ENCODE data around the gene ZNF415.
"Not testable (repeated sequence)": the region's sequence is repeated elsewhere in the genome, so short reads cannot be mapped to it uniquely, and the experiment has no call there.

Gene ZNF415

DNA sequence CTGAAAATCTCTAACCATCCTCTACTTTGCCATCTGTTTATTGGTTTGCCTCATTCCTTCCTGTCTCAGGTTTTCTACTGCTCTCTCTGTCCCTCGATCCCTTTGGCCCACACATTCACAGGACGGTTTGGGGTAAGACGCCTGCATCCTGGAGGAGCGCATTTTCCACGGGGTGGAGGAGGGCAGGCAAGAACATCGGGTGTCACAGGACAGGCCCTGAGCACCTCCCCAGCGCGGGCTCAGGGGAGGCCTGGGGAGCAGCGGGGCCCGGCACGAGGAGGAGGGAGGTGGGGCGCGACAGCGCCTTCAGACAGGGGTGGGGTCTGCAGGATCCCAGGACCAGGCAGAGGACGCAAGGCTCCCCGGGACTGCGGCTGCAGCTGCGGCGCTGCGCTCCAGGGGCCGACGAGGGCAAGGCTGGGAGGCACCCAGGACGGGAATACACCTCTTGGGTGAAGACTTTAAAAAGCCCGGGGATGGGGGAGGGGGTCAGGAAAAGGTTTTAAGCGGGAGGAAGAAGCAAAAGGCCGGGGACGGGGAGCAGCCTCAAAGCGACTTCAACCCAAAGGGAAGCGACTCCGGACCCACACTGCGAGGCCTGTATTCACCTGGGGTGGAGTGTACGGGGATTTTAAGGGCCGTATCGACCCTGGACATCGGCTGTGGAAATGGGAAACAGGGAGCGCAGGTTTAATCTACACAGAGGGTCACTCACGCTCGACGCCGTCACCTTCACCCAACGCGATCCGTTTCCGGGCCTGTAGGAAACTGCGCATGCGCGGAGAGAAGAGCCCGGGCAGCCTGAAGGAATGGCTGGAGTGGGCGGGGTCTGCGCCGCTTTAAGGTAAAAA is at the start of gene ZNF415:
Gene ZNF415, minus strand, starts transcription at position 770 of the 851 bp plus-strand sequence. CDS start 10,234 bp downstream, outside the sequence.
- DNase-seq: no peak

DNA sequence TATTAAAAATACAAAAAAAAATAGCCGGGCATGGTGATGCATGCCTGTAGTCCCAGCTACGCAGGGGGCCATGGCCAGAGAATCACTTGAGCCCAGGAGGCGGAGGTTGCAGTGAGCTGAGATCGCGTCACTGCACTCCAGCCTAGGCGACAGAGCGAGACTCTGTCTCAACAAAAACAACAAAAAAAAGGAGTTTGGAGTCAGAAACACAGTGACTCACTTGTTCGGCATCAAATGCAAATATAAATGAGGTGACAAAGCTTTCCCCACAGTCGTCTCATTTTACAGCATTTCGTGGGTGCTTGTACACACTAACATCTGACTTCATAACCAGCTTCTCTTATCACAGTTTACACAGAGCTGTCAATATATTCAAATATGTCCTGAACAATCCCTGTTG is 49.5 kb upstream of the ZNF415 start:
- DNase-seq: no peak

DNA sequence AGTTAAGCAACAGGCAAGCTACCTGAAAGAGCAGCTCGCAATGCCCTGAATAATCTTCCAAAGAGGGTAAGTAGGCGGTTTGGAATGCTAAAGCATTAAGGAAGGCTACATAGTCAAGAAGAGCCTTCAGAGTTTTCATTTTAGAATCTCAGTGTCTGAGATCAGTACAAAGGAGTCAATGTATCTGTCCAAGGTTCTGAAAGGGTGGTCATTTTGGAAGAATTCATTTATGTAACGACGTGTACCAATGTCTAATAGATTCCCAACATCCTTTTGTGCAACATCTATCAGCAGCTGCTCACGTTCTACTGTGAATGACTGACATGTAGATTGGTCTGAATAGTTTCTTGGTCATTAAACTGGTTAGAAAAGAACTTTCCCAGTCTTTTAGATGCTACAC is 45.3 kb upstream of the ZNF415 start:
- no peak for DNase-seq

DNA sequence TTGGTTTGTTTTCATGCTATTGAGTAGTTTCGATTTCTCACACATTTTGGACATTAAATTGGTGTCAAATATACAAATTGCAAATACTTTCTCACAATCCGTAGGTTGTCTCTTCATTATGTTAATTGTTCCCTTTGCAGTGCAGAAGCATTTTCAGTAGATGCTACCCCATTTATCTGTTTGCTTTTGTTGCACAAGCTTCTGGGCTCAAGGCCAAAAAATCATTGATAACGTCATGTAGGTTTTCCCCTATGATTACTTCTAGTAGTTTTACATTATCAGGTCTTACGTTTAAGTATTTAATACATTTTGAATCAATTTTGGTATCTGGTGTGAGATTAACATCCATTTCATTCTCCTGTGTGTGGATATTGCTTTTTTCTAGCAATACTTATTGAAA is 40.2 kb upstream of the ZNF415 start:
- no peak for DNase-seq

DNA sequence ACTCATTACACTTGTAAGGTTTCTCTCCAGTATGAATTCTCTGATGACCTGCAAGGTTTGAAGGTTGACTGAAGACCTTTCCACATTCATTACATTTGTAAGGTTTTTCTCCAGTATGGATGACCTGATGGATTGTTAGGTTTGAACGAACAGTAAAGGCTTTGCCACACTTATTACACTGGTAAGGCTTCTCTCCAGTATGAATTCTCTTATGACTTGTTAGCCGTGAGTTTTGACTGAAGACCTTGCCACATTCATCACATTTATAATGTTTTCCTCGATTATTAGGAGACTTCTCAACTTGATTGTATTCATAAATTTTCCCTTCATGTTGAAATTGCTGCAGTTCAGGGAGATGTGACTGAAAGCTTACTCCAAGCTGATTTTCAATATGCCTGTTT is 33.0 kb upstream of the ZNF415 start:
- no peak for DNase-seq

DNA sequence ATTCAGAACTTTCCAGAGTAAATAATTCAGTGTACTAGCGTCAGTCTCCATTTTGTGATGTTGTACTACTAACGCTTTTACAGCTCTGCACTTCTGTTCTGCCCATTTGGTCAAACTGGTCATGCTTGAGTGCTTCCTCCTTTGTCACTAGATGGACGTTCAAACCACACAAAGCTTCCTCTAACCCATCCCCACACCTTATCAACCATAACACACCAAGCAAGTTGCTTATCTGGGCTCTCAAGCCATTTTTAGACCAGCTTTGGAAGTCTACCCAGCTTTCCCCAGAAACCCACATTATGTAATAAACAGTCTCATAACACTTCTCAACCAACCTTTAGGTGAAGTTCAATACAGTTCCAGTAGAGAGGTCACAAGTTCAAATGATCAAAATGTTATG is 28.4 kb upstream of the ZNF415 start:
- DNase-seq: no peak

DNA sequence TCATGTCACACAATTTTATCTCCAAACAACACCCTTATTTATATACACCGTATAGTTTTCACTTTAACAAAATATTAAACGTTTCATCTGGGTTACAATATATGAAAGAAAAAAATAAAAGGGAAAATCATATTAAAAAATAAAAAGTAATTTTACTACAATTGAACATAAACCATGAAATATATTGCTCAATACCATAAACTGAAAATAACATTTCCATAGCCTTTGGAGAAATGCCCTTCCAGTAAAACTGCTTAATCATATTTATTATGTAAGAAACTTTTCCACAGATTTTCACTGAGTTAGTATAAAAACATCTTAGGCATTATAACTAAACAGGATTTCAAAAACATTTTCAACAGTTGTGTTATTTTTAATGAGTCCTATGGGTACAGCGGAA is 27.6 kb upstream of the ZNF415 start:
- DNase-seq: no peak

DNA sequence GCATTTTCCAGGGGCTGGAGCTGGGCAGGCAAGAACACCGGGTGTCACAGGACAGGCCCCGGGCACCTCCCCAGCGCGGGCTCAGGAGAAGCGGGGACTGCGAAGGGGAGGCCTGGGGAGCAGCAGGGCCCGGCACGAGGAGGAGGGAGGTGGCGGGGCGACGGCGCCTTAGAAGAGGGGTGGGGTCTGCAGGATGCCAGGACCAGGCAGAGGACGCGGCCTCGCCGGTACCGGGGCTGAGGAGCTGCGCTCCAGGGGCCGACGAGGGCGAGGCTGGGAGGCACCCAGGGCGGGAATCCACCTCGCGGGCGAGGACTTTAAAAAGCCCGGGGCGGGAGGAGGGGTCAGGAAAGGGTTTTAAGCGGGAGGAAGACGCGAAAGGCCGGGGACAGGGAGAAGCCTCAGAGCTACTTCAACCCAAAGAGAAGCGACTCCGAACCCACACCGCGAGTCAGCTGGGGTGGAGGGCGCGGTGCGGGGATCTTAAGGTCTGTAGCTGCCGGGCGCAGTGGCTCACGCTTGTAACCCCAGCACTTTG is 25.5 kb upstream of the ZNF415 start:
- no peak for DNase-seq

DNA sequence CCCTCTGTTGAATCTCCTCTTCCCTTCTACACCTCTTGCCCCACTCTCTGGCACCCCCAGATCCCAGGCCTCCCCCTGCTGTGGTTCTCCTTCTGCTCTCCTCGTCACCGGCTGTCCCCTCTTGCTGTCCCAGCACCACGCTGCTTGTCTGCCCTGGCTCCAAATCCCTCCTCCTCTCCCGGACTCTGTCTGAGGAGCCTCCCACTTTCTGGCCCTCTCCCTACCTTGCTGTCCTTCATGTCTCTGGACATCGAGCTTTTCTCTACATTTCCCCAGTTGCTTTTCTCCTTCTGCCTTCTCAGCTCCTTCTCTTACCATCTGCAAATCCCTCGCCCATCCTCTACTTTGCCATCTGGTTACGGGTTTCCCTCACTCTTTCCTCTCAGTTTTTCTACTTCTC is 24.9 kb upstream of the ZNF415 start:
- no peak for DNase-seq

DNA sequence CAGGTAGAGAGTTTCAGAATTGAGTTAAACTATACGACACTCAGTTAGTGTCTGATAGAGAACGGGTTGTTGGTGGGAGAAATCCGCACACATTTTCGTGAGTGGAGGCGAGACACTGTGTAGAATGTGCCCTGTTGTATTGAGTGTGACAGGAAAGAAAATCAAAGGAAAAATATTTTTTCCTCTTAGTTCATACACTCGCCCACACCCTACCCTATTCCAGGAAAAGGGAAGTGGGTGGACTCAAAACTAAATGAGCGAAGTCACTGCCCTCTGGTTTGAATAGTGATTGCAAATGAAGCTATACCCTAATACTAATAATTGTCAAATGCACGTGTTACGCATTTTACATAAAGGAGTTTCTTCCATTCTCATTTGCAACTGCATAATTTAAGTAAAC is 24.1 kb upstream of the ZNF415 start:
- DNase-seq: no peak

DNA sequence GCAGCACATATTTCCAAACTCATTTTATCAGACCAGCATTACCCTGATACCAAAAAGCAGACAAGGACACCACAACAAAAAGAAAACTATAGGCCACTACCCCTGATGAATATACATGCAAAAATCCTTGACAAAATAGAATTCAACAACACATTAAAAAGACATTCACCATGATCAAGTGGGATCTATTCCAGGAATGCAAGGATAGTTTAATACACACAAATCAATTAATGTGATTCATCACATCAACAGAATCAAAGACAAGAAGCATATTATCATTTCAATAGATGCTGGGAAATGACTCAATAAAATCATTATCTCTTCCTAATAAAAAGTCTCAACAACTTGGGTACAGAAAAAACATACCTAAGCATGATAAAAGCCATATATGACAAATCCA is 14.9 kb upstream of the ZNF415 start:
- no peak for DNase-seq

DNA sequence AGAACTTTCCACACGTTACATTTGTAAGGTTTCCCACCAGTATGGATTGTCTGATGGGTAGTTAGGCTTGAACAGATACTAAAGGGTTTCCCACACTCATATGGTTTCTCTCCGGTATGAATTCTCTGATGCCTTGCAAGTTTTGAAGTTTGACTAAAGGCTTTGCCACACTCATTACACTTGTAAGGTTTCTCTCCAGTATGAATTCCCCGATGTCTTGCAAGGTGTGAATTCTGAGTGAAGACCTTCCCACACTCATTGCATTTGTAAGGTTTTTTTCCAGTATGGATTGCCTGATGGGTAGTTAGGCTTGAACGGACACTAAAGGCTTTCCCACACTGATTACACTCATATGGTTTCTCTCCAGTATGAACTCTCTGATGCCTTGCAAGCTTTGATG is 7.6 kb upstream of the ZNF415 start:
- no peak for DNase-seq

DNA sequence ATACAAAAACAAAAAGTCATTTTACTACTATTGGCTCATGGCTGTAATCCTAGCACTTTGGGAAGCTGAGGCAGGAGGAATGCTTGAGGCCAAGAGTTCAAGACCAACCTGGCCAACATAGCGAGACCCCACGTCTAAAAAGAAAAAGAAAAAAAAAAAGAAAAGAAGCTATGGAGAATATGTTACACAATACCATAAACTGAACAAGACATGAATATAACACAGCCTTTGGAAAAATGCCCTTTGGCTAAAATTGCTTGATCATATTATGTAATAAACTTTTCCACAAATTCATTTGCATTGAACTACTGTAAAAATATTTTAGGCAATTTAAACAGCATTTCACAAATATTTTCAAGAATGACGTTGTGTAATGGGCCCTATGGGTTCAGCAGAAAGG is 3.7 kb upstream of the ZNF415 start:
- no peak for DNase-seq

DNA sequence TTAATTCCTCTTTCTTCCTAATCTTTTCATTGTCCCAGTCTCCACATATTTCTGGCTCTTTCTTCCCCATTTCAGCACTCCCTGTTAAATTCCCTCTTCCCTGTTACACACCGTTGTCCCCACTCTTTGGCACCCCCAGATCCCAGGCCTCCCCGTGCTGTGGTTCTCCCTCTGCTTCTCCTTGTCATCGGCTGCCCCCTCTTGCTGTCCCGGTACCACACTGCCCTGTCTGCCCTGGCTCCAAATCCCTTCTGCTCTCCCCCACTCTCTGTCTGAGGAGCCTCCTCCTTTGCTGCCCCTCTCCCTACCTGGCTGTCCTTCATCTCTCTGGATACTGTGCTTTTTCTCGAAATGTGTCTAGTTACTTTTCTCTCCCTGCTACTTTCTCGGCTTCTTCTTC is 983 bp downstream of the ZNF415 start:
- DNase-seq: no peak

DNA sequence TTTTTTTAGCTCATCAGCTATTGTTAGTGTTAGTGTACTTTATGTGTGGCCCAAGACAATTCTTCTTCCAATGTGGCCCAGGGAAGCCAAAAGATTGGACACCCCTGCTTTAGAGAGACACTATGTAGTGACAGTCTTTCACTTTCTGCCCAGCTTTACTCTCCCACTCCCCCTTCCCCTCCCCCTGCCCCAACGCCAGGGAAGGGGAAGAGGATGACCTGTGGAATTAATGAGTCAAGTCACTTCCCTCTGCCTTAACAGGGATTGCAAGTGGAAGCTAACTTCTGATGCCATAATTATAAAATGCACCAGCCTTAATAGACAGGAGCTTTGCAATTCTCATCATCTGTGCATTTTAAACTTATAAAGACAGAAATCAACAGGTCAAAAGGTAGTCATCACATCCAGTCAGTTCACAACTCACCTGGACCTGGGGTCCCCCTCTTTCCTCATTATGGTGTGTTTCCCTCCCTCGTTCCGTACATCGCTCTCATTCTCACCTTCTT is 1.6 kb downstream of the ZNF415 start:
- DNase-seq: no peak

DNA sequence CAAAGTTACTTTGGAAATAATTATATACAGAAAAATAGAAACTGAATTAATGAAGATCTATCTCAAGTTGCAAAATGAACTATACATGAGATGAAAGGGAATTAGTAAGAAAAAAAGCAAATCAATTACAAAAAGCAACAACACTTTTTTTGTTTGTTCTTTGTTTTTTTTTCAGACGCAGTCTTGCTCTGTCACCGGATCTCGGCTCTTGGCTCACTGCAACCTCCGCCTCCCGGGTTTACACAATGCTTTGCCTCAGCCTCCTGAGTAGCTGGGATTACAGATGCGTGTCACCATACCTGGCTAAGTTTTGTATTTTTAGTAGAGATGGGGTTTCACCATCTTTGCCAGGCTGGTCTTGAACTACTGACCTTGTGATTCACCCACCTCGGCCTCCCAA is 2.2 kb downstream of the ZNF415 start:
- no peak for DNase-seq

DNA sequence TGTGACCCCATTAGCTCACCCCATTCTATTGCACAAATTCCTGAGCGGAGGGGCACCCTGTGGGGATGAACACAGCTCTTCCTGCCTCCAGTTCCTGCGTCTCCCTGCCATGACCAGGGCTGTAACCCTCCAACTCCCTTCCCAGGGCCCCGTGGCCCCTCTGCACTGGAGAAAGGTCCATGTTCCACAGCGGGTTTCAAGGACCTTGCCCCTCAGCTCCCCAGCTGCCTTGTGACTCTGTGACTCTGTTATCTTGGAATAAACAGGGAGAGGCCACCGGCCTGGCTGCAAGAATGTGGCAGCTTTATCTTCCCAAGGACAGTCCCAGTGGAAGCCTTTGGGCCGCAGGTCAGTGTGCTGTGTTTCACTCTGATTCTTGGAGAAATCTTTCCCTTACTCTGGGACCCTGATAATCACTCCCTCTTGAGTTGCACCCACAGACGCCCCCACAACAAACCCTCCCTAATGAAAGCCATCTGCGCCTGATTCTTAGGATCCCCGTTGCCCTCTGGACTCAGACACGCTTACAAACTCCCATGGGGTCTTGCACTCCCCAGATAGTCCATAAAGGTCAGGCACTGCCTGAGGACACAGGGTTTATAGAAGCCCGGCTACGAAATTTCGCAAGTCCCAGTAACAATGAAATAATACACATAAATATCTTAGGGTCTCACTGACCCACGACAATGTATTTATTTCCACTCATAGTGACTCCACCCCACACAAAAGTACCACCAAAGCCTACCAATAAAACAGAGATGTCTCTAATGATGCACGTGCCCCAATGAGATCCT is 5.8 kb downstream of the ZNF415 start:
- not testable (repeated sequence) for DNase-seq

DNA sequence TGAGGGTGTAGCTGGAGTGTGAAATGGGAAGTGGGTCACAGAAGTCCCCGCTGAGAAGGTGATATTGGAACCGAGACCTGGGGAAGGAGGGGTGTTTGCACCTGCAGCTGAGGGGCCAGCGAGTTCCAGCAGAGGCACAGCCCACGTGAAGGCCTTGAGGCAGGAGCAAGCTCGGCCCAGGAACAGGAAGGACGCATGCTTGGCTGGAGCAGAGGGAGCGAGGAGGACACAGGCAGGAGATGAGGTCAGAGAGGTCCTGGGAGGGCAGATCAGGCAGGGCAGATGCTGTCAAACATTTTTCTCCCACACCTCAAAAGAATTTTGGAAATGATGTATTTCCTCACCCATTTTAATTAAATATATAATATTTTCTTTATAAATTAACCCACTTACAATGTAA is 9.3 kb downstream of the ZNF415 start:
- no peak for DNase-seq

DNA sequence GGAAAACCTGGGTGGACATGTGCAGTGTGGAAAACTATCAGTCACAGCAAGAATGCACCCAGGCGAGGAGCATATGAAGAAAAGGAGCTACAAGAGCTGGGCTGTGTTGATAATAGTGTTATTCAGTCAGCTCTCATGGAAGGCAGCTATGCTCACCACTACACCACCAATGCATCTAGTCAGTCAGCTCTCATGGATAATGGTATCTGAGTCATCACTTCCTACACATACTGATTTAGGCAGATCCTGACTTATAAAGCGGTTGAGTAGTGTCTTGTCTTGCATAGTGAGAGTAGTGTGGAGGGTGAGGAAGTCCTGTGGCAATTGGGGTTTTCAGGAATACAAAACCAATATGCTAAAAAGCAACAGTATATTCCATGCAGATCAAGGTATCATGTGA is 20.4 kb downstream of the ZNF415 start:
- no peak for DNase-seq

DNA sequence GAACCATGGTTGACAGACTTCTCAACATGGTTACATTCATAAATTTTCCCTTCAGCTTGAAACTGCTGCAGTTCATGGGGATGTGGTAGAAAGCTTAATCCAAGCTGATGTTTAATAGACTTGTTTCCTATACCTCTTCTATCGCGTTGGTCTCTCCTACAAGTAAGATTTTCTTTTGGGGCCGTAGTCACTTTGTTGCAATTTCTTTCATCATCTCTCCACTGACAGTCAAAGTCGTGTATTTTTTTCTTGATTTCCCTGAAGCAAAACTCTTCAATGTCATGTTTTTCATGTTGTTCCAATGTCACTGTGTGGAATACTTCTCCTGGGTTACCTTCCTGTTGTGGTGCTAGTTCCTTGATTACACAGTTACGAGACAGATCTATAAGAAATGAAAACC is 23.2 kb downstream of the ZNF415 start:
- no peak for DNase-seq

DNA sequence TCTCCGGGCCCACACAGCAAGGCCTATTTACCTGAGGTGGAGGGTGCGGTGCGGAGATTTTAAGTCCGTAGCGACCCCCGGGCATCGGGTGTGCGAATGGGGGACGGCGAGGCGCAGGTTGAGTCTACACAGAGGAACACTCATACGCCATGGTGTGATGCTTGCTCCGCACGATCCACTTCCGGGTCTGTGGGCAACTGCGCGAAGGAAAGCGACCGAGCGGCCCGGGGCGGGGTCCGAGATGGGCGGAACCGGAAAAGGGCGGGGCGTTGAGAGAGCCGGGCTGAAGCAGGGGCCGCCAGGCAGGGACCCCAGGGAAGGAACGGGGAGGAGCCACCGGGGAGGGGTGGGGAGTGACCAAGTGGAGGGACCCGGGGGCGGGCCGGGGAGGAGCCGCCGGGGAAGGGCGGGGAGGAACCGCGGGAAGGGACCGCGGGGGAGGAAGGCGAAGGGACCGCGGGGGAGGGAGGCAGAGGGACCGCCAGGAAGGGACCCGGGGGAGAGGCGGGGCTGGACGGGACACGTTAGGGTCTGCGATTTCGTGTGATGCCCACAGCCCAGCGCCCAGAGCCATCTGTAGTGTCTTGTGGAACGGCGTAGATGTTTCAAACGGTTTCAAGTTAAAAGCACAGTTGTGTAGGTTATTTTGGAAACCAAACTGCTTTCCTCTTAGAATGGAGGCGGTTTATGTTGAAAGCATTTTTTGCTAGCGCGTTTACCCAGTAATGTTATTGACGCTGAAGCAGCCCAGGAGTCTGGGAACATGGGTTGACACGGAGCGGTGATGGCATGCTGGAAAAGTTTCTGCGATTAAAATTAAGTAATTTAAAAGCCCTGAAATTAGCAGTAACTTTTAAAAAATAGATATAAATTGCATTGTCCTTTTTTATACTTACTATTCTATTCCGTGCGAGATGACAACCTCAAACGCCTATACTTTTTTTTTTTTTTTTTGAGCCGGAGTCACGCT is 29.2 kb downstream of the ZNF415 start, which contains the start of gene ZNF160:
Gene ZNF160, minus strand, starts transcription at position 189 of the 970 bp plus-strand sequence. CDS start 17,146 bp downstream, outside the sequence.
- DNase-seq: peak; percentile 90

DNA sequence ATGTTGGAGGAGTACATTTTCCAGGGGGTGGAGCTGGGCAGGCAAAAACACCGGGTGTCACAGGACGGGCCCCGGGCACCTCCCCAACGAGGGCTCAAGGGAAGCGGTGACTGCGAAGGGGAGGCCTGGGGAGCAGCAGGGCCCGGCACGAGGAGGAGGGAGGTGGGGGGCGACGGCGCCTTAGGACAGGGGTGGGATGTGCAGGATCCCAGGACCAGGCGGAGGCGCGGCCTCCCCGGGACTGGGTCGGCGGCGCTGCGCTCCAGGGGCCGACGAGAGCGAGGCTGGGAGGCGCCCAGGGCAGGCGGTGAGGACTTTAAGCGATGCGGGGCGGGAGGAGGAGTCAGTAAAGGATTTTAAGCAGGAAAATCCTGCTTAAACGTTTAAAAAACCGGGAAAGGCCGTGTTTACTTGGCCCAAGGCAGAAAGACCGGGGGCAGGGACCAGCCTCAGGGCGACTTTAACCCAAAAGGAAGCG is 29.9 kb downstream of the ZNF415 start:
- DNase-seq: no peak

All from NCI-H1436 treated with DMSO at 0.1 percent for 48 hours (cell line).